WTC11 (cell line): ENCODE measurements around the gene RHBDL1. TPM values are rescaled to one million over a fixed set of nuclear protein-coding genes. Genes with fewer than 3 reads are reported as not detected.
A peak's percentile ranks its signal among the peaks of the same experiment; 100 is the strongest.

ENCODE experiments used
- ATAC-seq: fragments of 200-7000 bp; cut with Tn5 transposase; 2 replicates; pipeline ENCODE4 v1.10.0; 2021; ENCODE audit warnings: mild to moderate bottlenecking, moderate library complexity
- CTCF ChIA-PET: fragments of 300-600 bp; sonication (Branson Sonifier 250); formaldehyde crosslinking; loops from one replicate; lab custom pipeline; 2021; ENCODE audit warnings: antibody characterized with exemption; lab: Charles Lee
- POLR2A ChIA-PET: fragments of 350-600 bp; sonication (Branson Sonifier 250); formaldehyde crosslinking; loops from one replicate; lab custom pipeline; 2021; ENCODE audit warnings: antibody characterized with exemption; lab: Charles Lee
- DNase-seq: peaks from one replicate; pipeline ENCODE4 v3.0.0; 2021; ENCODE audit warnings: low spot score
- H3K27ac Mint-ChIP-seq: 2 replicates; pipeline ENCODE4 v1.8.0; 2021; ENCODE audit warnings: mixed read lengths
- H3K27me3 Mint-ChIP-seq: 2 replicates; pipeline ENCODE4 v1.8.0; 2021; ENCODE audit warnings: low read depth, mild to moderate bottlenecking, moderate library complexity, mixed read lengths
- H3K36me3 Mint-ChIP-seq: 2 replicates; pipeline ENCODE4 v1.8.0; 2021; ENCODE audit warnings: mixed read lengths
- H3K4me1 Mint-ChIP-seq: 2 replicates; pipeline ENCODE4 v1.8.0; 2022; ENCODE audit warnings: mixed read lengths
- H3K4me3 Mint-ChIP-seq: 2 replicates; pipeline ENCODE4 v1.8.0; 2021; ENCODE audit warnings: mild to moderate bottlenecking, moderate library complexity, mixed read lengths
- H3K9me3 Mint-ChIP-seq: 2 replicates; pipeline ENCODE4 v1.8.0; 2021; ENCODE audit warnings: mixed read lengths
- CREM ChIP-seq: sonication (generic); formaldehyde crosslinking; IDR thresholded peaks from 2 replicates; pipeline ENCODE4 v1.8.1; 2022; ENCODE audit warnings: mild to moderate bottlenecking, missing genetic modification reagents, moderate library complexity
- FOXP1 ChIP-seq: sonication (generic); formaldehyde crosslinking; IDR thresholded peaks from 2 replicates; pipeline ENCODE4 v1.8.0; 2022; ENCODE audit warnings: missing genetic modification reagents, mild to moderate bottlenecking, moderate library complexity, borderline replicate concordance
- JUN ChIP-seq: sonication (generic); formaldehyde crosslinking; IDR thresholded peaks from 2 replicates; pipeline ENCODE4 v1.8.0; 2023; ENCODE audit warnings: mild to moderate bottlenecking, missing genetic modification reagents
- MXD4 ChIP-seq: fragments of 250-450 bp; sonication (Bioruptor Pico); IDR thresholded peaks from 2 replicates; pipeline ENCODE4 v1.8.0; 2021; ENCODE audit warnings: mild to moderate bottlenecking, moderate library complexity, borderline replicate concordance
- NFATC4 ChIP-seq: fragments of 250-450 bp; sonication (Bioruptor Pico); IDR thresholded peaks from 2 replicates; pipeline ENCODE4 v1.9.0; 2021; ENCODE audit warnings: mild to moderate bottlenecking
- NR1H2 ChIP-seq: sonication (generic); formaldehyde crosslinking; IDR thresholded peaks from 2 replicates; pipeline ENCODE4 v1.9.0; 2021; ENCODE audit warnings: mild to moderate bottlenecking, moderate library complexity, missing genetic modification reagents
- OVOL2 ChIP-seq: fragments of 250-450 bp; sonication (Bioruptor Pico); IDR thresholded peaks from 2 replicates; pipeline ENCODE4 v1.9.0; 2021; ENCODE audit warnings: mild to moderate bottlenecking, borderline replicate concordance
- TEAD1 ChIP-seq: sonication (generic); formaldehyde crosslinking; IDR thresholded peaks from 2 replicates; pipeline ENCODE4 v1.8.0; 2022; ENCODE audit warnings: mild to moderate bottlenecking, missing genetic modification reagents
- total RNA-seq: library from RNA; stranded (reverse); gene quantifications from 3 replicates; pipeline ENCODE4 v1.2.3, GENCODE V29; 2021
- TF ChIP-seq, protein P1 (sequence below): sonication (generic); formaldehyde crosslinking; IDR thresholded peaks from 2 replicates; pipeline ENCODE4 v1.8.0; 2022; ENCODE audit warnings: missing genetic modification reagents
- TF ChIP-seq, protein P2 (sequence below): fragments of 200-600 bp; IDR thresholded peaks from 2 replicates; pipeline ENCODE4 v1.8.0; 2022; ENCODE audit warnings: antibody characterized with exemption
- TF ChIP-seq, protein P3 (sequence below): sonication (generic); formaldehyde crosslinking; IDR thresholded peaks from 2 replicates; pipeline ENCODE4 v1.8.1; 2023; ENCODE audit warnings: mild to moderate bottlenecking, missing genetic modification reagents, moderate library complexity
- TF ChIP-seq, protein P4 (sequence below): sonication (generic); formaldehyde crosslinking; IDR thresholded peaks from 2 replicates; pipeline ENCODE4 v1.8.1; 2023; ENCODE audit warnings: mild to moderate bottlenecking, missing genetic modification reagents
- TF ChIP-seq, protein P5 (sequence below): fragments of 250-450 bp; sonication (Bioruptor Pico); IDR thresholded peaks from 2 replicates; pipeline ENCODE4 v1.9.0; 2021; ENCODE audit warnings: moderate library complexity, mild to moderate bottlenecking, inconsistent platforms, borderline replicate concordance
- TF ChIP-seq, protein P6 (sequence below): fragments of 250-450 bp; sonication (Bioruptor Pico); IDR thresholded peaks from 2 replicates; pipeline ENCODE4 v1.9.0; 2021; ENCODE audit warnings: mild to moderate bottlenecking, borderline replicate concordance
- TF ChIP-seq, protein P7 (sequence below): sonication (generic); formaldehyde crosslinking; IDR thresholded peaks from 2 replicates; pipeline ENCODE4 v1.8.1; 2023; ENCODE audit warnings: mild to moderate bottlenecking, missing genetic modification reagents, borderline replicate concordance

RHBDL1 gene
- total RNA-seq, 1 experiment from 2014 or later = 8.2 TPM

DNA sequence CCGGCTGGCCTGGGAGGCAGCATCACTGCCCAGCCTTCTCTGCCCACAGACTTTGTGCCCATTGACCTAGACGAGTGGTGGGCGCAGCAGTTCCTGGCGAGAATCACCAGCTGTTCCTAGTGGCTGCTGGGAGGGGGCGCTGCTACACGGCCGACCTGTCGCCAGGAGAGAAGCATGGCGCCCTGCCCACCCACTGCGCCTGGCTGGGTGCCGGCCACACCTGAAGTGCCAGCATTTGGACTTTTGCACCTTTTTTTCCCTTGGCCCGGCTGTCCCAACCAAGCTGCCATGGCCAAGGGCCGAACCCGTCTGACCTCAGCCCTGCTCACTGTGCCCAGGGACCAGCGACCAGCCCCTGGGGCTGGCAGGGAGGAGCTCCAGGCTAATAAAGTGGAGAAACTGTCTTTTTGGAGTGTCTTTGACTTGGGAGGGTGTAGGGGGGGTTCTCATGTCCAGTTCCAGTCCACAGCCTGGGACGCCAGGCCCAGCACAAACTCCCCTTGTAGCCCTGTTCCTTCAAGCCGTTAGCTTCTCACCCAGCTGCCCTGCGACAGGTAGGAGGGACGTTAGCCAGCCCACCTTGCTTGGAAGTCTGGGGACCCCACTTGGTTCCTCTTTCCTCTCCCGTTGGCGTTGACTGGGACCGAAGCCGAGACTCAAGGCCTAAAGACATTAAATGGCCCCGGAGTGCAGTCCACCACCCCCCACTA lies 27.2 kb upstream of the RHBDL1 start (continued):
- TF ChIP-seq, protein P1, sequence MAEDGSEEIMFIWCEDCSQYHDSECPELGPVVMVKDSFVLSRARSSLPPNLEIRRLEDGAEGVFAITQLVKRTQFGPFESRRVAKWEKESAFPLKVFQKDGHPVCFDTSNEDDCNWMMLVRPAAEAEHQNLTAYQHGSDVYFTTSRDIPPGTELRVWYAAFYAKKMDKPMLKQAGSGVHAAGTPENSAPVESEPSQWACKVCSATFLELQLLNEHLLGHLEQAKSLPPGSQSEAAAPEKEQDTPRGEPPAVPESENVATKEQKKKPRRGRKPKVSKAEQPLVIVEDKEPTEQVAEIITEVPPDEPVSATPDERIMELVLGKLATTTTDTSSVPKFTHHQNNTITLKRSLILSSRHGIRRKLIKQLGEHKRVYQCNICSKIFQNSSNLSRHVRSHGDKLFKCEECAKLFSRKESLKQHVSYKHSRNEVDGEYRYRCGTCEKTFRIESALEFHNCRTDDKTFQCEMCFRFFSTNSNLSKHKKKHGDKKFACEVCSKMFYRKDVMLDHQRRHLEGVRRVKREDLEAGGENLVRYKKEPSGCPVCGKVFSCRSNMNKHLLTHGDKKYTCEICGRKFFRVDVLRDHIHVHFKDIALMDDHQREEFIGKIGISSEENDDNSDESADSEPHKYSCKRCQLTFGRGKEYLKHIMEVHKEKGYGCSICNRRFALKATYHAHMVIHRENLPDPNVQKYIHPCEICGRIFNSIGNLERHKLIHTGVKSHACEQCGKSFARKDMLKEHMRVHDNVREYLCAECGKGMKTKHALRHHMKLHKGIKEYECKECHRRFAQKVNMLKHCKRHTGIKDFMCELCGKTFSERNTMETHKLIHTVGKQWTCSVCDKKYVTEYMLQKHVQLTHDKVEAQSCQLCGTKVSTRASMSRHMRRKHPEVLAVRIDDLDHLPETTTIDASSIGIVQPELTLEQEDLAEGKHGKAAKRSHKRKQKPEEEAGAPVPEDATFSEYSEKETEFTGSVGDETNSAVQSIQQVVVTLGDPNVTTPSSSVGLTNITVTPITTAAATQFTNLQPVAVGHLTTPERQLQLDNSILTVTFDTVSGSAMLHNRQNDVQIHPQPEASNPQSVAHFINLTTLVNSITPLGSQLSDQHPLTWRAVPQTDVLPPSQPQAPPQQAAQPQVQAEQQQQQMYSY (CRISPR knock-in tag) = no peak
- TF ChIP-seq, protein P2, sequence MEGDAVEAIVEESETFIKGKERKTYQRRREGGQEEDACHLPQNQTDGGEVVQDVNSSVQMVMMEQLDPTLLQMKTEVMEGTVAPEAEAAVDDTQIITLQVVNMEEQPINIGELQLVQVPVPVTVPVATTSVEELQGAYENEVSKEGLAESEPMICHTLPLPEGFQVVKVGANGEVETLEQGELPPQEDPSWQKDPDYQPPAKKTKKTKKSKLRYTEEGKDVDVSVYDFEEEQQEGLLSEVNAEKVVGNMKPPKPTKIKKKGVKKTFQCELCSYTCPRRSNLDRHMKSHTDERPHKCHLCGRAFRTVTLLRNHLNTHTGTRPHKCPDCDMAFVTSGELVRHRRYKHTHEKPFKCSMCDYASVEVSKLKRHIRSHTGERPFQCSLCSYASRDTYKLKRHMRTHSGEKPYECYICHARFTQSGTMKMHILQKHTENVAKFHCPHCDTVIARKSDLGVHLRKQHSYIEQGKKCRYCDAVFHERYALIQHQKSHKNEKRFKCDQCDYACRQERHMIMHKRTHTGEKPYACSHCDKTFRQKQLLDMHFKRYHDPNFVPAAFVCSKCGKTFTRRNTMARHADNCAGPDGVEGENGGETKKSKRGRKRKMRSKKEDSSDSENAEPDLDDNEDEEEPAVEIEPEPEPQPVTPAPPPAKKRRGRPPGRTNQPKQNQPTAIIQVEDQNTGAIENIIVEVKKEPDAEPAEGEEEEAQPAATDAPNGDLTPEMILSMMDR = peak; percentile 43; the same call in 1 of the 2 replicates
- TF ChIP-seq, protein P3, sequence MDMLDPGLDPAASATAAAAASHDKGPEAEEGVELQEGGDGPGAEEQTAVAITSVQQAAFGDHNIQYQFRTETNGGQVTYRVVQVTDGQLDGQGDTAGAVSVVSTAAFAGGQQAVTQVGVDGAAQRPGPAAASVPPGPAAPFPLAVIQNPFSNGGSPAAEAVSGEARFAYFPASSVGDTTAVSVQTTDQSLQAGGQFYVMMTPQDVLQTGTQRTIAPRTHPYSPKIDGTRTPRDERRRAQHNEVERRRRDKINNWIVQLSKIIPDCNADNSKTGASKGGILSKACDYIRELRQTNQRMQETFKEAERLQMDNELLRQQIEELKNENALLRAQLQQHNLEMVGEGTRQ (CRISPR knock-in tag) = no peak
- TF ChIP-seq MXD4 (CRISPR knock-in tag) (no peak), NR1H2 (CRISPR knock-in tag) (no peak)
- TF ChIP-seq, protein P4, sequence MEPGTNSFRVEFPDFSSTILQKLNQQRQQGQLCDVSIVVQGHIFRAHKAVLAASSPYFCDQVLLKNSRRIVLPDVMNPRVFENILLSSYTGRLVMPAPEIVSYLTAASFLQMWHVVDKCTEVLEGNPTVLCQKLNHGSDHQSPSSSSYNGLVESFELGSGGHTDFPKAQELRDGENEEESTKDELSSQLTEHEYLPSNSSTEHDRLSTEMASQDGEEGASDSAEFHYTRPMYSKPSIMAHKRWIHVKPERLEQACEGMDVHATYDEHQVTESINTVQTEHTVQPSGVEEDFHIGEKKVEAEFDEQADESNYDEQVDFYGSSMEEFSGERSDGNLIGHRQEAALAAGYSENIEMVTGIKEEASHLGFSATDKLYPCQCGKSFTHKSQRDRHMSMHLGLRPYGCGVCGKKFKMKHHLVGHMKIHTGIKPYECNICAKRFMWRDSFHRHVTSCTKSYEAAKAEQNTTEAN = 0 out of 2 replicates have a peak, but pooled peaks have one; percentile 11
- TF ChIP-seq, protein P5, sequence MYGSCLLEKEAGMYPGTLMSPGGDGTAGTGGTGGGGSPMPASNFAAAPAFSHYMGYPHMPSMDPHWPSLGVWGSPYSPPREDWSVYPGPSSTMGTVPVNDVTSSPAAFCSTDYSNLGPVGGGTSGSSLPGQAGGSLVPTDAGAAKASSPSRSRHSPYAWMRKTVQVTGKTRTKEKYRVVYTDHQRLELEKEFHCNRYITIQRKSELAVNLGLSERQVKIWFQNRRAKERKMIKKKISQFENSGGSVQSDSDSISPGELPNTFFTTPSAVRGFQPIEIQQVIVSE = no peak
- TF ChIP-seq, all 79 proteins: peak for 3

DNA sequence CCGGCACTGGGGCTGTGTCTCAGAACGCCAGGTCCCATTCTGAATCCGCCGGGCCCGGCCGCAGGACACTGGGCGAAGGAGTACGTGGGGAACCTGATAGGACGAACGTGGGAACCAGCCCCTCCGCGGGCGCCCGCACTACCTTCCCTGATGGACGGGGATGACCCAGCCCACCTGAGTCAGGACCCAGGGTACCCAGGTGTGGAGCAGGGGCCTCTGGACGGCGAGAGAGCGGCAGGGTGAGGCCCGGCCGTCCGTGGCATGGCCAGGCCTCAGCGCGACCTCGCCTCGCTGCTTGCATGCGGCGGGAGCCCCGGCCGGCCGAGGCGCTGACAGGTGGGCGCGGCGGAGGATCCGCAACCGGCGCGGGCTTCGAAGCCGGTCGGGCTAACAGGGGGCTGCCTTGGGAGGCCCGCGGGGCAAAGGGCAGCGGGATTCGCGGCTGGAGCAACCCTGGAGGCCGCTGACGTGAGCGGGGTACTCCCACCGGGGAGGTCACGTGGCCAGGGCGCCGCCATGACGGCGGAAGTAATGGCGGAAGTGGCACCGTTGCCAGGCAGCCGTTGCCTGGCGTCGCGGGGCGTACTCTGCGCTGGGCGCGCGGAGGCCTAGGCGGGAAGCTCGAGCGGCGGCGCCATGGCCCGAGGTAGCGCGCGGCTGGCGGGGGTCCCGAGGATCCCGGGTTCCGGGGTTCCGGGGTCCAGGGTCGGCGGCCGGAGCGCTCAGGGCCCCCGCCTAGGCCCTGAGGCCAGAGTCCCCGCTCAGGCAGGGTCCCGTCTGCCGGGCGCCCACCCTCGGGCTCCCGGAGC lies 26.5 kb upstream of the RHBDL1 start, which contains the start of gene WDR90:
Gene WDR90, plus strand, starts transcription at position 585 of the 809 bp plus-strand sequence. Its CDS starts 52 bp downstream, at position 637.
- H3K27ac Mint-ChIP-seq = no peak within 1 kb of the TSS; the same call in 1 of the 2 replicates
- ChIA-PET POLR2A (interaction anchor here (0.8 to 2.3 kb wide), 6 partner anchors 11 to 134 kb away, joined by 3 to 7 read pairs (median 4); partner anchors contain the start of genes METTL26 and RHBDL1), CTCF (interaction anchor here (0.6 to 6.4 kb wide), 42 partner anchors 11 to 278 kb away, joined by 3 to 54 read pairs (median 5); partner anchors contain the start of genes CAPN15, CHTF18, CIAO3 and METTL26)
- no peaks in the 10 kb centered on the region for H3K27me3 Mint-ChIP-seq
- ATAC-seq (peak; percentile 67), DNase-seq (peak; percentile 94)
- peaks cover 9% of the 10 kb centered on the region; the same call in 1 of the 2 replicates for H3K4me1 Mint-ChIP-seq
- no peaks in the 10 kb centered on the region for H3K36me3 Mint-ChIP-seq
- no peaks in the 10 kb centered on the region for H3K9me3 Mint-ChIP-seq
- H3K4me3 Mint-ChIP-seq = peak within 1 kb of the TSS; percentile 73
- TF ChIP-seq OVOL2 (CRISPR knock-in tag) (no peak), FOXP1 (peak; percentile 69), NR1H2 (CRISPR knock-in tag) (no peak), TEAD1 (CRISPR knock-in tag) (peak; percentile 82; the same call in 1 of the 2 replicates), CREM (CRISPR knock-in tag) (peak; percentile 78; the same call in 1 of the 2 replicates), NFATC4 (CRISPR knock-in tag) (peak; percentile 86; the same call in 1 of the 2 replicates), JUN (peak; percentile 79; the same call in 1 of the 2 replicates)
- TF ChIP-seq, protein P6, sequence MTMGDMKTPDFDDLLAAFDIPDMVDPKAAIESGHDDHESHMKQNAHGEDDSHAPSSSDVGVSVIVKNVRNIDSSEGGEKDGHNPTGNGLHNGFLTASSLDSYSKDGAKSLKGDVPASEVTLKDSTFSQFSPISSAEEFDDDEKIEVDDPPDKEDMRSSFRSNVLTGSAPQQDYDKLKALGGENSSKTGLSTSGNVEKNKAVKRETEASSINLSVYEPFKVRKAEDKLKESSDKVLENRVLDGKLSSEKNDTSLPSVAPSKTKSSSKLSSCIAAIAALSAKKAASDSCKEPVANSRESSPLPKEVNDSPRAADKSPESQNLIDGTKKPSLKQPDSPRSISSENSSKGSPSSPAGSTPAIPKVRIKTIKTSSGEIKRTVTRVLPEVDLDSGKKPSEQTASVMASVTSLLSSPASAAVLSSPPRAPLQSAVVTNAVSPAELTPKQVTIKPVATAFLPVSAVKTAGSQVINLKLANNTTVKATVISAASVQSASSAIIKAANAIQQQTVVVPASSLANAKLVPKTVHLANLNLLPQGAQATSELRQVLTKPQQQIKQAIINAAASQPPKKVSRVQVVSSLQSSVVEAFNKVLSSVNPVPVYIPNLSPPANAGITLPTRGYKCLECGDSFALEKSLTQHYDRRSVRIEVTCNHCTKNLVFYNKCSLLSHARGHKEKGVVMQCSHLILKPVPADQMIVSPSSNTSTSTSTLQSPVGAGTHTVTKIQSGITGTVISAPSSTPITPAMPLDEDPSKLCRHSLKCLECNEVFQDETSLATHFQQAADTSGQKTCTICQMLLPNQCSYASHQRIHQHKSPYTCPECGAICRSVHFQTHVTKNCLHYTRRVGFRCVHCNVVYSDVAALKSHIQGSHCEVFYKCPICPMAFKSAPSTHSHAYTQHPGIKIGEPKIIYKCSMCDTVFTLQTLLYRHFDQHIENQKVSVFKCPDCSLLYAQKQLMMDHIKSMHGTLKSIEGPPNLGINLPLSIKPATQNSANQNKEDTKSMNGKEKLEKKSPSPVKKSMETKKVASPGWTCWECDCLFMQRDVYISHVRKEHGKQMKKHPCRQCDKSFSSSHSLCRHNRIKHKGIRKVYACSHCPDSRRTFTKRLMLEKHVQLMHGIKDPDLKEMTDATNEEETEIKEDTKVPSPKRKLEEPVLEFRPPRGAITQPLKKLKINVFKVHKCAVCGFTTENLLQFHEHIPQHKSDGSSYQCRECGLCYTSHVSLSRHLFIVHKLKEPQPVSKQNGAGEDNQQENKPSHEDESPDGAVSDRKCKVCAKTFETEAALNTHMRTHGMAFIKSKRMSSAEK (CRISPR knock-in tag) = peak; percentile 74; the same call in 1 of the 2 replicates
- TF ChIP-seq, protein P7, sequence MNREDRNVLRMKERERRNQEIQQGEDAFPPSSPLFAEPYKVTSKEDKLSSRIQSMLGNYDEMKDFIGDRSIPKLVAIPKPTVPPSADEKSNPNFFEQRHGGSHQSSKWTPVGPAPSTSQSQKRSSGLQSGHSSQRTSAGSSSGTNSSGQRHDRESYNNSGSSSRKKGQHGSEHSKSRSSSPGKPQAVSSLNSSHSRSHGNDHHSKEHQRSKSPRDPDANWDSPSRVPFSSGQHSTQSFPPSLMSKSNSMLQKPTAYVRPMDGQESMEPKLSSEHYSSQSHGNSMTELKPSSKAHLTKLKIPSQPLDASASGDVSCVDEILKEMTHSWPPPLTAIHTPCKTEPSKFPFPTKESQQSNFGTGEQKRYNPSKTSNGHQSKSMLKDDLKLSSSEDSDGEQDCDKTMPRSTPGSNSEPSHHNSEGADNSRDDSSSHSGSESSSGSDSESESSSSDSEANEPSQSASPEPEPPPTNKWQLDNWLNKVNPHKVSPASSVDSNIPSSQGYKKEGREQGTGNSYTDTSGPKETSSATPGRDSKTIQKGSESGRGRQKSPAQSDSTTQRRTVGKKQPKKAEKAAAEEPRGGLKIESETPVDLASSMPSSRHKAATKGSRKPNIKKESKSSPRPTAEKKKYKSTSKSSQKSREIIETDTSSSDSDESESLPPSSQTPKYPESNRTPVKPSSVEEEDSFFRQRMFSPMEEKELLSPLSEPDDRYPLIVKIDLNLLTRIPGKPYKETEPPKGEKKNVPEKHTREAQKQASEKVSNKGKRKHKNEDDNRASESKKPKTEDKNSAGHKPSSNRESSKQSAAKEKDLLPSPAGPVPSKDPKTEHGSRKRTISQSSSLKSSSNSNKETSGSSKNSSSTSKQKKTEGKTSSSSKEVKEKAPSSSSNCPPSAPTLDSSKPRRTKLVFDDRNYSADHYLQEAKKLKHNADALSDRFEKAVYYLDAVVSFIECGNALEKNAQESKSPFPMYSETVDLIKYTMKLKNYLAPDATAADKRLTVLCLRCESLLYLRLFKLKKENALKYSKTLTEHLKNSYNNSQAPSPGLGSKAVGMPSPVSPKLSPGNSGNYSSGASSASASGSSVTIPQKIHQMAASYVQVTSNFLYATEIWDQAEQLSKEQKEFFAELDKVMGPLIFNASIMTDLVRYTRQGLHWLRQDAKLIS = peak; percentile 76; the same call in 1 of the 2 replicates
